GM12874 (cell line): ENCODE results near the gene RAF1.

Experiments used
- TF ChIP-seq, protein P1 (sequence below): IDR thresholded peaks from 2 replicates; pipeline ENCODE4 v1.5.1; 2011; ENCODE audit warnings: low read depth, mild to moderate bottlenecking, control low read depth, low read length, moderate library complexity; ENCODE audit not compliant: insufficient read depth

The RAF1 gene

DNA sequence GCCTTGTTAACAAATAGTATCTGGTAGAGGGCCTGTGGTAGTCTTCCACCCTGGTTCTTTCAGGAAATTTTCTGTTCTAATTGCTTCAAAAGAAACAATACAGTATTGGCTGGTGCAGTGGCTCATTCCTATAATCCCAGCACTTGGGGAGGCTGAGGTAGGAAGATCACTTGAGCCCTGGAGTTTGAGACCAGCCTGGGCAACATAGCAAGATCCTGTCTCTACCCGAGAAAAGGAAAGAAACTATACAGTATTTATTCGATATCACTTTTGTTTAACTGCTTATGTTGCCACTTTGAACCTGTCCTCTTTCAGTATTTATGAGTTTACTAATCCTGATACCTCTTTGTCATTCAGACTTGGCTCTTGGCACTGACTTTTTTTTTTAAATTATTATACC lies 102.5 kb downstream of the RAF1 start:
- TF ChIP-seq, protein P1, sequence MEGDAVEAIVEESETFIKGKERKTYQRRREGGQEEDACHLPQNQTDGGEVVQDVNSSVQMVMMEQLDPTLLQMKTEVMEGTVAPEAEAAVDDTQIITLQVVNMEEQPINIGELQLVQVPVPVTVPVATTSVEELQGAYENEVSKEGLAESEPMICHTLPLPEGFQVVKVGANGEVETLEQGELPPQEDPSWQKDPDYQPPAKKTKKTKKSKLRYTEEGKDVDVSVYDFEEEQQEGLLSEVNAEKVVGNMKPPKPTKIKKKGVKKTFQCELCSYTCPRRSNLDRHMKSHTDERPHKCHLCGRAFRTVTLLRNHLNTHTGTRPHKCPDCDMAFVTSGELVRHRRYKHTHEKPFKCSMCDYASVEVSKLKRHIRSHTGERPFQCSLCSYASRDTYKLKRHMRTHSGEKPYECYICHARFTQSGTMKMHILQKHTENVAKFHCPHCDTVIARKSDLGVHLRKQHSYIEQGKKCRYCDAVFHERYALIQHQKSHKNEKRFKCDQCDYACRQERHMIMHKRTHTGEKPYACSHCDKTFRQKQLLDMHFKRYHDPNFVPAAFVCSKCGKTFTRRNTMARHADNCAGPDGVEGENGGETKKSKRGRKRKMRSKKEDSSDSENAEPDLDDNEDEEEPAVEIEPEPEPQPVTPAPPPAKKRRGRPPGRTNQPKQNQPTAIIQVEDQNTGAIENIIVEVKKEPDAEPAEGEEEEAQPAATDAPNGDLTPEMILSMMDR, result no peak

DNA sequence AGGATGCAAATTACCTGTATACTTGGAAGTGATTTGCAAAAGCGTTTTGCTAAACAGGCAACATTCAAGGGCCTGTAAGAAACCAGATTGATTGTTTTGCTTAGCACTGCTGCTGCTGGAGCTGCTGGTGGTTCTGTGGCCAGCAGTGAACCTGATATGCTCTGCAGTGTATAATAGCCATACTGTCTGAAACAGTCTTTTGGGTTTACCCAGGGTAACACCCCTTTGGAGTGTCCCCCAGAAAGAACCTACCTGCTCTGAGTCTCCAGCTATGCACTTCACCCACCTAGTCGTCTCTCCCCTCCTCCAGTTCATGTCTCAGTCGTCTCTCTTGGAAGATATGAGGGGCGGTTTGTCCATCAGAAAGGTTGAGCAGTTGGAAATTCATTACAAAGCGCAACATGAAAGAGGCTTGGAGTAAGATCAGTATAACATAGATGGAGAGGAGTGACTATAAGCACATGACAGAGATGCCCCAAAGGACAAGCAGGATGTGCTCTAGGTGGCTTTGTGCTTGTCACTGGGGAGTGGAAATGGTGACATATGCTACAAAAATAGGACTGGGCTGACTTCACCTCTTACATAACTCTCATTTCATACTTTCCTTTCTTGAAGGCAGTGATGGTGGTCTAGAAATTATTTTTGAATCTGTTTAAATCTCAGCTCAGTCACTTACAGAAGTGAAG lies 103.3 kb downstream of the RAF1 start:
- TF ChIP-seq, protein P1, result no peak

GRCh38 chr3:12559520-12559919 lies 104.4 kb downstream of the RAF1 start:
- TF ChIP-seq, protein P1, result no peak

GRCh38 chr3:12558706-12559105 lies 105.2 kb downstream of the RAF1 start:
- TF ChIP-seq, protein P1, result no peak

DNA sequence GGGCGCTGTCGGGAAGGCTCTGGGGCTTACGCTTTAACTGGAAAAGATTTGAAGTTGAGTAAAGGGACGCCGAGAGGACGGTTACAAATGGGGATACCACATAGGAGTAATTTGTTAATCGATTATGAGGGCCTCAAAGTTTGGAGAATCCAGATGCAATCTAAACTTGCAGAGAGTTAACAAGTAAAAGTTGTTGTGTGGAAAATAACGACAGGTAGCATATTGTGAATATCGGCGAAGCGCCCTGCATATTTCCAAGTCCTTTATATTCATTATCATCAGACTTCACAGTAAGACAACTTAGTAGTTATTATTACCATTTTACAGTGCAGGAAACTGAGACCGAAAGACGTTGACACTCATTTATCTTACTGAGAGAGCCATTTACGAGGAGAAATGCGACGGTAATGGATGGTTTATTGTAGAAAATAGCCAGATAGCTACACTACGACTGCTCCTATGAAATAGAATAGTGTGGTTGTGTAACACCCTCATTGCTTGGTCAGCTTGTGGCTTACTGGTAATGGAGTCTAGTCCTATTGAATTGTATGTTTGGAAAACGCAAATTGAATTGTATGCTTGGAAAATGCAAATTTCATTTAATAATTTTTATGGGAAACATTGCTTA lies 106.3 kb downstream of the RAF1 start:
- TF ChIP-seq, protein P1, result no peak

DNA sequence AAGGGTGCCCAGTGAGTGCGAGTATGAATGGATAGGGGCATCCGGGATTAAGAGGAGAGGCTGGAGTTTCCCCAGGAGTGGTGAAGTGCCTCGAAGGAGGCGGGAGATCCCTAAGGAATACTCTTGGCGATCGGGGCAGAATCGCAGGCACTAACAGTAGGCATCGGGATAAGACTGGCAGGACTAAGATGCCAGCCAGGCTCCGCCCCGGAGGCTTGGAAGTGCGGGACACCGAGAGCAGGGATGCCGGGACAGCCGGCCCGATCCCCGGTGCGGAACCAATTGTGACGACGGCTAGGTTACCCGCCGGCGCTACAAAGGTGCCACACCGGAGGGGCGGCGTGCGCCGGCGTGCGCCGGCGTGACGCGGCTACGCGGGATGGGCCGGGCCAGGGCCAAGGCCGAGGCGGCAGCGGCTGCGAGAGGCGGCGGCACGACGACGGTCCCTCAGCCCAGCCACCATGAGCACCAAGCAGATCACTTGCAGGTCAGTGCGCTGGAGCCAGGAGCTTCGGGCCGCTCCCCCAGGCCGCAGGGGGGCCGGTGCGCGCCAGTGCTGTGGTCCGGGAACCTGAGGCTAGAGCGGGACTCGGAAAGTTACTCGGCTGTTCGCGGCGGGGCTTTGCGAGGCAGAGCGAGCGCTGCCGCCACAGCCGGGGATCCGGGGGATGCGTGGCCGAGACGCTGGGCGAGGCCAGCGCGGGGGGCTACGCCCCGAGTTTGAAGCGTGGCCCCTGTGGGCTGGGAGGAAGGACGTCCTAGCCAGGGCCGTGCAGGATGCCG lies 107.0 kb downstream of the RAF1 start, which contains the start of gene MKRN2:
MKRN2 (plus strand) TSS at position 398 of the 783 bp plus-strand sequence; CDS start at position 462, 64 bp downstream.
- TF ChIP-seq, protein P1, result no peak

DNA sequence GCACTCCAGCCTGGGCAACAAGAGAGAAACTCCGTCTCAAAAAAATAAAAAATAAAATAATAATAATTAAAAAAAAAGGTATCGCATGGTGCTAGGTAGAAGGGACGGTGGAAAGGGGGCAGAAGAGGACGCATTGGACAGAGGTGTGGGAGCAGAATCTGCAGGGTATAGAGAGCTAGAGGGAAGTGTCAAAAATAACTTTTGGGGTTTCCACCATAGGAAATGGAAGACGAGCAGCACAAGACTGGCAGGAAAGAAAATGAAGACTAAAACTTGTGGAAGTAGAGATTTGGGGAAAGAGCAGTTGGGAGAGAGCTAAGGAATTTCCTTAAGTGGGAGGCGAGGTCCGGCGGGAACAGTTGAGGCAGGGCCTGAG lies 107.6 kb downstream of the RAF1 start:
- TF ChIP-seq, protein P1, result no peak
